GM06990 (cell line): Measurements from ENCODE around the gene SLC4A3.
"Not testable (repeated sequence)": the region's sequence is repeated elsewhere in the genome, so short reads cannot be mapped to it uniquely, and the experiment has no call there.

Experiments
- DNase-seq: peaks from one replicate; pipeline ENCODE4 v3.0.0-alpha.2; 2011; ENCODE audit not compliant: insufficient read length; ENCODE audit errors: extremely low read depth
- H3K27me3 ChIP-seq: replicated peaks from 2 replicates; pipeline ENCODE4 v1.6.0; 2011; ENCODE audit warnings: low read length; ENCODE audit not compliant: control insufficient read depth, insufficient read depth
- H3K36me3 ChIP-seq: 2 replicates; pipeline ENCODE4 v1.5.1; 2011; ENCODE audit warnings: low read length; ENCODE audit not compliant: control insufficient read depth, insufficient read depth
- H3K4me3 ChIP-seq: replicated peaks from 2 replicates; pipeline ENCODE4 v1.5.1; 2011; ENCODE audit warnings: low read depth, mild to moderate bottlenecking, control low read depth, low read length
- TF ChIP-seq, protein P1 (sequence below): IDR thresholded peaks from 2 replicates; pipeline ENCODE4 v1.5.1; 2011; ENCODE audit warnings: low read length, control low read depth, mild to moderate bottlenecking, inconsistent platforms; ENCODE audit not compliant: insufficient read depth, poor library complexity, severe bottlenecking

SLC4A3 gene

DNA sequence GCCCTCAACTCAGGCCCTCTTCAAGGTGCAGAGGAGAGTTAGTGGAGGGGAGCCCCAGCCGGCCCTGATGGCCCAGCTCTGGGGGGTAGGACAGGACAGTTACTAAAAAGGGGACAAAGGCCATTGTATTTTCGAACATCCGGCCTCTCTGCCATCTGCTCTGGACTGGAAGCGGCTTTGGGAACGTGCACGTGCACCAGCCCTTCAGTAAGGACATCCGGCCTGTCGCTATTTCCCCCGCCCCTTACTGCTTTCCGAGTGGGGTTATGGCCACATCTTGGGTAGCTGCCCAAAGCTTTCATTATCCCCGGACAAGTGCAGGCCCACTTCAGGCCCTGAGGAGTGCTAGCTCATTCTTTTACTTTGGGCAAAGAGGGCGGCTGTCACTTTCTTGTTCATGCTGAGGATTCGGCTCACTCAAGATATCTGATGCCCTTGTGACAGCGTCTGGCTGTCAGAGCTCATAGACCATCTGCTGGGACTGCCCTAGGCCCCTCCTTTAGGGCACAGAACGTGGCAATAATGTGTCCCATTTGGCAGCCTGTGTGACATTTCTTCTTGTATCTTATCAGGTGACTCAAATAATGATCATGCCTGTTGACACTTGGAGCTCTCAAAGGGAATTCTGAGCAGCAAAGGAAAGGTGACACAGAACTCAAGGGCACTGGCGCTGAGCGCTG, 17.5 kb downstream of the SLC4A3 start:
- no peak for DNase-seq
- Histone ChIP-seq H3K4me3 (no peak overlapping the region), H3K36me3 (no peaks in the 10 kb centered on the region), H3K27me3 (0 out of 2 replicates have a peak, but pooled peaks cover 1% of the 10 kb centered on the region)
- TF ChIP-seq, protein P1, sequence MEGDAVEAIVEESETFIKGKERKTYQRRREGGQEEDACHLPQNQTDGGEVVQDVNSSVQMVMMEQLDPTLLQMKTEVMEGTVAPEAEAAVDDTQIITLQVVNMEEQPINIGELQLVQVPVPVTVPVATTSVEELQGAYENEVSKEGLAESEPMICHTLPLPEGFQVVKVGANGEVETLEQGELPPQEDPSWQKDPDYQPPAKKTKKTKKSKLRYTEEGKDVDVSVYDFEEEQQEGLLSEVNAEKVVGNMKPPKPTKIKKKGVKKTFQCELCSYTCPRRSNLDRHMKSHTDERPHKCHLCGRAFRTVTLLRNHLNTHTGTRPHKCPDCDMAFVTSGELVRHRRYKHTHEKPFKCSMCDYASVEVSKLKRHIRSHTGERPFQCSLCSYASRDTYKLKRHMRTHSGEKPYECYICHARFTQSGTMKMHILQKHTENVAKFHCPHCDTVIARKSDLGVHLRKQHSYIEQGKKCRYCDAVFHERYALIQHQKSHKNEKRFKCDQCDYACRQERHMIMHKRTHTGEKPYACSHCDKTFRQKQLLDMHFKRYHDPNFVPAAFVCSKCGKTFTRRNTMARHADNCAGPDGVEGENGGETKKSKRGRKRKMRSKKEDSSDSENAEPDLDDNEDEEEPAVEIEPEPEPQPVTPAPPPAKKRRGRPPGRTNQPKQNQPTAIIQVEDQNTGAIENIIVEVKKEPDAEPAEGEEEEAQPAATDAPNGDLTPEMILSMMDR, result no peak

DNA sequence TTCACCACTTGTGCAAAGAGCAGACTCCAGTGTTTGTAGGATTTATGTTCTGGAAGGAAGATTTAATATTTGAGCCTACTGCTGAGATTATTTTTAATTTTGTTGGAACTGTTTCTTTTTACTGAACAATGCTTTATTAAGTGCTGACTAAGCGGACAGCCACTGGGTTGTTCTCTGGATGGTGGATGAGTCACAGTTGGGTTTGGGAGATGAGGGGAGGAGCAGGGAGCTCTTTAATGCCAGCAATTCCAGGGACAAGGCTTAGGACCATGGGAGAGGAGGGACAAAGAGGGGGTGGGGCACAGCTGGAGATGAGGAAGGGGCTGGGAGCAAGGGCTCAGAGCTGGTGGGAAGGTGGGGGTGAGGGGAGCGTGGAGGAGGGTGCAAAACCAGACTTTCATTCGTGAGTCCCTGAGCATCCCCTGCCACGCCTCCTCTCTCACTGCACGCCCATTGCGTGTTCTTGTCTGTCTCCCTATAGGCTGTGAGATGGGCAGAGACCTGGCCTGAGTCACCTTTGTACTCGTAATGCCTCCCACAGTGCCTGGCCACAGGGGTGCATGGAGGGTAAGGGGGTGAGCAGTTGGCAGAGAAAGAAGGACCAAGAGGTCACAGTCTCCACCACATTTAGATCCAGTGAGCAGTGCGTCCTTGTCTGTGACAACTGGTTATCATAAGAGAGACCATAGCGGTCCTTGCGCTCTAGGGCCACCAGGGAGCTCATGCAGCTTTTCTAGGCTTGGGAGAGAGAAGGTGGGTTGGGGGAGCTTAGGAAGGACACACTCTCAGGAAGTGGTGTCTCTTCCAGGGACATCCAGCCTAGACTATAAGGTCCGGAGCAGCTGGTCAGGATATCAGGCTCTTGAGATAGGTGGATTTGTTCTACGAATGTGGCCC, 18.4 kb downstream of the SLC4A3 start:
- H3K36me3 ChIP-seq, result no peaks in the 10 kb centered on the region
- no peak overlapping the region for H3K4me3 ChIP-seq
- DNase-seq, result no peak
- TF ChIP-seq, protein P1, result no peak
- H3K27me3 ChIP-seq, result 0 out of 2 replicates have a peak, but pooled peaks cover 1% of the 10 kb centered on the region

DNA sequence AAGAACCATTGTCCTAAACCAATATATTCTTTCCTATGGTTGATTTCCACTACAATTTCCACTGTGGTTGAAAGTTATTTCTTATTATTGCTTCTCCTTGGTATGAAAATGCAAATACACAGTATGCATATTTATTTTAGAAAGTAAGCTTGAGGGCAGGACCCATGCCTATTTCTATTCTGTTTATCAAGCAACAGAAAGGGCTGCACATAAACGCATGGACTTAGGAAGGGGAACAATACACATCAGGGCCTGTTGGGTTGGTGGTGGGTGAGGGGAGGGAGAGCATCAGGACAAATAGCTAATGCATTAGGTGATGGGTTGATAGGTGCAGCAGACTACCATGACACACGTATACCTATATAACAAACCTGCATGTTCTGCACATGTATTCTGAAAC, 20.7 kb downstream of the SLC4A3 start:
- Histone ChIP-seq H3K27me3 (no peaks in the 10 kb centered on the region), H3K4me3 (no peak overlapping the region), H3K36me3 (no peaks in the 10 kb centered on the region)
- no peak for DNase-seq
- TF ChIP-seq, protein P1, result no peak

DNA sequence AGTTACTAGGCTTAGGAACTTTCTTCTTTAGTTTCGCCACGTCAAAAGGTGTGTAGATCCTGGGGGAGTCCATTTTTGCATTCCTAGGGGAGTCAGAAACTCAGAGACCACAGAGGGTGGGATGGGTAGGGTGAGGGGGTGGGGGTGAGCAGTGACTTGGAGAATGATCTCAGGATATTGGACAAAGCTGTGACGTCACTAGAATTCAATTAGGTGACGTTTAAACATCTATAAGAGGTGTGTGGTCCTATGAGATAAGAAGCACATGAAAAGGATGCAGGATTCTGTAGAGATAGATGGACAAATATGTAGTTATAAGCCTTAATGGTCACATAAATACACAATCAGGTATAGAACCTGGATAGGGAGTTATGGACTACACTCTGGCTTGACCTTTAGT, 21.5 kb downstream of the SLC4A3 start:
- Histone ChIP-seq H3K27me3 (no peaks in the 10 kb centered on the region), H3K36me3 (no peaks in the 10 kb centered on the region), H3K4me3 (no peak overlapping the region)
- no peak for DNase-seq
- TF ChIP-seq, protein P1, result no peak

DNA sequence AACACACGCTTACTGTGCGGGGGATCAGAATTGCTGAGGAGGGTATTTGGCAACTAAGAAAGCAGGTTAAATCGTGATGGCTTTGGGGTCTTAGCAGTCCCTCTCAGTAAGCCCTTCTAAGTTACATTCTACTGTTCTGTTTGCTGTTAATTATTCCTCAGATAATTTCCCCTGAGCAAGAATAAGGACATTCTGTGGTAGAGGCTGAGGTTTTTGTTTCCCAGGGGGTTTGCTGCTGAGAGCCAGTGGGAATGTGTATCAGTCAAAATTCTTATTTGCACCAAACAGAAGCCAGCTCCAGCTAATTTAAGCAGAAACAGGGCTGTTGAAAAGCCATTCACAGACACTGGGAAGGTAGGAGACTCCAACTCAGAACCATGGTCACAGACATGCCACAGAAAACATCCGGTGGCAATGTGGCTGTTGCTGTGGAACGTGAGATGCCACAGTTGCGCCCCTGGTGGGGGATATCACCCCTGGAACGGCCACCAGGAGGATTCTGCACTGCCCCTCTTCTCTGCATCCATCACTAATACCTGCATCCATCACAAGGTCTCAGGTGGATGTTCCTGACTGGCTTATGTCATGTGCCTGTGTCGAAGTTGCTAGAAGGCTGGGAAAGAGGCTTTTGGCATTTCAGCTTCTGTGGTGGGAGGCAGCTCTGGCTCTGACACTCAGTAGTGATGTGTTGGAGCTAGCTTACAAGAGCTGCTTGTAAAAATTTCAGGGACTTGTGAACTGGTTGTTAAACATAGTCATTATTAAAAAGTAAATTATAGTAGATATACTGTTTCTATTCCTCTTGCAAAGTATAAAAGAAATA, 23.2 kb downstream of the SLC4A3 start:
- H3K36me3 ChIP-seq, result no peaks in the 10 kb centered on the region
- no peak overlapping the region for H3K4me3 ChIP-seq
- no peaks in the 10 kb centered on the region for H3K27me3 ChIP-seq
- DNase-seq, result no peak
- TF ChIP-seq, protein P1, result no peak

DNA sequence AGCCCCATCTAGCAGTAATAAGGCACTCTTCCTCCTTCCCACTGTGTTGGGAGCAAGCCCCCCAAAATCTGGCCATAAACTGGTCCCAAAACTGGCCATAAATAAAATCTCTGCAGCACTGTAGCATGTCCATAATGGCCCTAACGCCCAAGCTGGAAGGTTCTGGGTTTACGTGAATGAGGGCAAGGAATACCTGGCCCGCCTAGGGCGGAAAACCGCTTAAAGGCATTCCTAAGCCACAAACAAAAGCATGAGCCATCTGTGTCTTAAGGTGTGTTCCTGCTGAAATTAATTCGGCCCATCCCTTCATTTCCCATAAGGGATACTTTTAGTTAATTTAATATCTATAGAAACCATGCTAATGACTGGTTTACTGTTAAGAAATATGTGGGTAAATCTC, 24.2 kb downstream of the SLC4A3 start:
- H3K4me3 ChIP-seq, H3K27me3 ChIP-seq, DNase-seq, H3K36me3 ChIP-seq: not testable (repeated sequence)
